ENCODE data around the gene C17orf67. TPM values are rescaled to one million over a fixed set of nuclear protein-coding genes. Genes with fewer than 3 reads are reported as not detected.

The C17orf67 gene
- total RNA-seq, 2 donors from 2014 or later, result 4.0 to 4.5 TPM

- H3K4me3 Mint-ChIP-seq, result no peak overlapping the region
- no peak overlapping the region for H3K27ac Mint-ChIP-seq
- H3K36me3 Mint-ChIP-seq (ENCODE audit: insufficient read depth in 2 of 2), result no peaks in the 10 kb centered on the region
- H3K27me3 Mint-ChIP-seq (ENCODE audit: low read depth), result no peaks in the 10 kb centered on the region
- peaks cover 0 to 1% of the 10 kb centered on the region in 2 donors for H3K9me3 Mint-ChIP-seq
- H3K4me1 Mint-ChIP-seq (ENCODE audit: low read depth), result peaks cover 19% of the 10 kb centered on the region
- ATAC-seq (replicated peaks in 1 of 2), result no peak
- no peak for DNase-seq
These were observed 82.5 kb downstream of the C17orf67 start for GRCh38 chr17:56751145-56751738.

GRCh38 chr17:56744721-56745120 lies 89.0 kb downstream of the C17orf67 start:
- ATAC-seq (replicated peaks in 1 of 2) (no peak), DNase-seq (no peak)
- H3K4me3 Mint-ChIP-seq, result no peak overlapping the region
- no peaks in the 10 kb centered on the region for H3K36me3 Mint-ChIP-seq (ENCODE audit: insufficient read depth in 2 of 2)
- peaks cover 0 to 1% of the 10 kb centered on the region in 2 donors for H3K9me3 Mint-ChIP-seq
- no peak overlapping the region for H3K27ac Mint-ChIP-seq
- no peaks in the 10 kb centered on the region for H3K27me3 Mint-ChIP-seq (ENCODE audit: low read depth)
- H3K4me1 Mint-ChIP-seq (ENCODE audit: low read depth), result peaks cover under 1% of the 10 kb centered on the region

- Mint-ChIP-seq H3K4me3 (no peak overlapping the region), H3K27me3 (ENCODE audit: low read depth) (no peaks in the 10 kb centered on the region), H3K36me3 (ENCODE audit: insufficient read depth in 2 of 2) (no peaks in the 10 kb centered on the region), H3K9me3 (no peaks in the 10 kb centered on the region), H3K4me1 (ENCODE audit: low read depth) (no peaks in the 10 kb centered on the region), H3K27ac (no peak overlapping the region)
- no peak for DNase-seq
- no peak for ATAC-seq (replicated peaks in 1 of 2)
These were observed 91.1 kb downstream of the C17orf67 start for GRCh38 chr17:56742601-56743000.

Other genes starting within 250 kb of the C17orf67 start
- gene NOG, start 240.2 kb downstream of the C17orf67 start, total RNA-seq, result 1 to 10 TPM in 1 of 2 donors, under 1 TPM in 1; 0.91 to 1.7 TPM
- 10 to 100 TPM; 25.0 to 34.6 TPM for gene DGKE, start 231 bp upstream of the C17orf67 start, total RNA-seq
- 100 to 1,000 TPM; 197 to 235 TPM for gene TRIM25, start 80.1 kb upstream of the C17orf67 start, total RNA-seq
- gene COIL, start 127.1 kb upstream of the C17orf67 start, total RNA-seq, result 10 to 100 TPM; 16.6 to 17.9 TPM
- 10 to 100 TPM; 28.0 to 34.7 TPM for gene SCPEP1, start 144.2 kb upstream of the C17orf67 start, total RNA-seq

Data from activated T-cell treated with anti-CD3 and anti-CD28 coated beads, Interleukin-2, amount 50 U/mL, for 72 hours (primary cell).